Activated CD4-positive, alpha-beta T cell treated with anti-CD3 and anti-CD28 coated beads for 24 hours (primary cell): ENCODE data around the gene DCP2.
A peak's percentile ranks its signal among the peaks of the same experiment; 100 is the strongest.

ENCODE experiments used
- DNase-seq, 2 donors: peaks; one replicate each; pipeline ENCODE4 v3.0.0-alpha.2; 2020; ENCODE audit warnings: low read depth in 2 of 2

The DCP2 gene

DNA sequence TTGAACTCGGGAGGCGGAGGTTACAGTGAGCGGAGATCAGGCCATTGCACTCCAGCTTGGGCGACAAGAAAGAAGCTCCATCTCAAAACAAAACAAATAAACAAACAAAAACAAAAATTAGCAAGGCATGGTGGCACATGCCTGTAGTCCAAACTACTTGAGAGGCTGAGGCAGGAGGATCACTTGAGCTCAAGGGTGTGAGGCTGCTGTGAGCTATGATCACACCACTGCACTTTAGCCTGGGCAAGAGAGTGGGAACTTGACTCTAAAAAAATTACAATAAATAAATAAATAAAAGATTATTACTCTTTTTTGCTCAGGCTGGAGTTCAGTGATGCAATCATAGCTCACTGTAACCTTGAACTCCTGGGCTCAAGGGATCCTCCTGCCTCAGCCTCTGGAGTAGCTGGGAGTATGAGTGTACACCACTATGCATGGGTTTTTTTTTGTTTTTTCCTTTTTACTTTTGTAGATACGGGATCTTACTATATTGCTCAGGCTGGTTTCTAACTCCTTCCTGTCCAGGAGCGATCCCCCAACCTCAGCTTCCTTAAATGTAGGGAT is 9.0 kb upstream of the DCP2 start:
- DNase-seq: no peak

DNA sequence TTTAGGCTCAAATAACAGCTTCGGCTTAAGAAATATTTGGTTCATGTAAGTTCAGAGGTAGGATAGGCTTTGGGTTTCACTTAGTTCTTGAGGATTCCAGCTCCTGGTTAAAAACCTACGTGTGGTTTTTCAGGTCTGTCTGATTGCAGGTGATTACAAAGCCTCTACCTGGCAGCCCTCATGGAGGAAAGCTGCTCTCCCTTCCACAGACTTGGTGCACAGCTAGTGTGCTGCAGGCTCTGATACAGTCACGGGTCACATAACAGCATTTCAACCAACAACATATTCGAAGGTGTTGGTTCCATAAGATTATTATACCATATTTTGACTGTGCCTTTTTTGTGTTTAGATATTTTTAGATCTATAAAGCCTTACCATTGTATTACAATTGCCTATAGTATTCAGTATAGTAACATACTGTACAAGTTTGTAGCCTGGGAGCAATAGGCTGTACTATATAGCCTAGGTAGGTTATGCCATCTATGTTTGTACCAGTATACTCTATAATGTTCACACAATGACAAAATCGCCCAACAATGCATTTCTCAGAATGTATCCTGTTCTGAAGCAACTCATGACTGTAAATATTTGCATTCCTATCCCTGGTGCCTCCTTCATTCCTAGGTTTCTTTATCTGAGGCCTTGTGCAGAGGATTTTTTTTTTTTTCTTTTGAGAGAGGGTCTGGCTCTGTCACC is 8.0 kb upstream of the DCP2 start:
- no peak for DNase-seq

DNA sequence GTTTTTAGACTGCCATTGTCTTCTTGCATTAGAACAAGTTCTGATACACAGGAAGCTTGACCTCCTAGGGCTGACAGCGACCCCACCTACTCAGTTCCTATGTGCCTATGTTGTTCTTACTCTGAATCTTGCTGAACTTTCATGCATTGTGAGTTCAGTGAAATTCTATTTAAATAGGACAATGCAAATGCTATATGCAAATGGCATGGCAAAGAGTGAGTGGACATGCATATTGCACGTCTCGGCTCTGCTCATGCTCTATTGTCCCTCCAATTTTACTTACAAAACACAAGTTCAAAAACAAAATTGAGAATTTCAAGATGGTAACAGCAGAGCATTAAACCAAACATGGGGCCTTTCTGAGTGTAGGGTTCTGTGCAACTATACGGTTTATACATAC is 5.3 kb upstream of the DCP2 start:
- DNase-seq: no peak

DNA sequence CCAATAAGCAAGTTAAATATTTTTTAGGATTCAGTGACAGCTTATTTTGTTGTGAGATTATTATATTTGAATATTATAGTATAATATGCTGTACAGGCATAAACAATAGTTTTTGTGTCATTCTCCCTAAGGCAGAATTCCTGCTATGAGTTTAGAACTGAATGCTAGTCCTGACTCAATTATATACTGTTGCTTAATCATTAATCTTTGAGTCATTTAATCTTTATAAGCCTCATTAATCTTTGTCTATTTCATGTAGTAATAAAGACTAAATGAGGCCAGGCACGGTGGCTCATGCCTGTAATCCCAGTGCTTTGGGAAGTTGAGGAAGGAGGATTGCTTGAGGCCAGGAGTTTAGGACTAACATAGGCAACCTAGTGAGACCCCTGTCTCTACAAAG is 3.6 kb upstream of the DCP2 start:
- no peak for DNase-seq

DNA sequence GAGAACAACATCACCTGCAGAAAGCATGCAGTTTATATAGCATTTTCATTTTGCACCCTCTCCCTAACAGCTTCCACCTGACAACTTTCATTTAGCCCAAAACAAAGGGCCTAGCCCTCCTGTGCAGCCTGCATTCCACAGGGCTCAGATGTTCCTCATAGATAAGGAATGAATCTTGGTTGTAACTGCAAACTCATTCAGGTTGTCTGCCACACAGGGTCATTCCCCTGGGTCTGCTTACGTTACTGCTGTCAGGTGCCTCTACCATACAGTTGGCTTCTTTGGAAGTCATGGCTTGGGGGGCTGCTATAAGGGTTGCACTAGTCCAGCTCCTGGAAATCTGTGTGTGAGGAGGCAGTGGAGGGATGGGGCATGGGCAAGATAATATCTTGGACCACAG is 2.7 kb upstream of the DCP2 start:
- DNase-seq: no peak

DNA sequence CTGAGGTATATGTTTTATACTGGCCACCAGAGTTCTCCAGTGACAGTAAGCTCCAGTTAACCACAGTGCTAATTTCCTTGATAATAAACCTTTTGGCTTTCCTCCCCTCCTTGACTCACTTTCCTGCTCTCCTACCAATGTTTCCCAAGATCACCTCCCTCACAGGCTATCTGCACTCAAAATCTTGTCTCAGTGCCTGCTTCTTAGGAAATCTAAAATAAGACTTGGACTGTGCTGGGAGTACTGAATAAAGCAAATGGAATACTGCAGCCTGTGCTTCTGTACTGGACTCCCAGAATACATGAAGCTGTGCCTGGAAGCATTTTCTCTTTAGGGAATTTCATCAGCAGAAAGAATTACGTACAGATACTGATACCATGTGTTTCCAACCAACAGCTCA is 1.7 kb upstream of the DCP2 start:
- DNase-seq: no peak

DNA sequence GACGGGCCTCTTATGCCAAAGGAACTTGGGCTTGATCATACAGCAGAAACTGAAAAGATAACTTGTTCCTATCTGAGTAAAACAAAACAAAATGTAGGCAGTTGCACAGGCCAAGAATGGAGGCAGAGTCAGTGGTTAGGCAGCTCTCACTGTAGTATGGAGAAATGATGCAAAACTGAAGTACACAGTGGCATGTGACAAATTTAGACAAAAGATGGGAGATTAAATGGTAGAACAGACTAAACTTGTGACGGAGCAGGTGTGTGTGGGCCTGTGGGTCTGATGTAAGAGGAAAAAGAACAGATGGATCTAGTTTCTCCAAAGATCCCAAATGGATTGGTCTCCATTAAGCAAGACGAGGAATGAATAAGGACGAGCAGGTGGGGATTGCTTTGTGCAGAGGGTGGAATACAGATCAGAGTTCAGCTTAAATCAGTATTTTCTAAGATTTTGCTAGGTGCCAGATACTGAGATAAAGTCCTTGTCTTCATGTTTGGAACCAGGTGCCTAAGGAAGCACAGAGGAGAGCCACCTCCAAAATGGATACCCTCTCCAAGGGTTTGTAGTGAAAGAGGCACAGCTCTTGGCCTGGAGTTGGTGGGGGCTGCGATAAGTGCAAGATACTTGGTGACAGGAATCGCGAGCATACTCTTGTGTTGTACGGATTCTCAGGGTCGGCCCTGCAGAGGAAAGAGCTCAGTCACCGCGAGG is 722 bp upstream of the DCP2 start:
- no peak for DNase-seq

DNA sequence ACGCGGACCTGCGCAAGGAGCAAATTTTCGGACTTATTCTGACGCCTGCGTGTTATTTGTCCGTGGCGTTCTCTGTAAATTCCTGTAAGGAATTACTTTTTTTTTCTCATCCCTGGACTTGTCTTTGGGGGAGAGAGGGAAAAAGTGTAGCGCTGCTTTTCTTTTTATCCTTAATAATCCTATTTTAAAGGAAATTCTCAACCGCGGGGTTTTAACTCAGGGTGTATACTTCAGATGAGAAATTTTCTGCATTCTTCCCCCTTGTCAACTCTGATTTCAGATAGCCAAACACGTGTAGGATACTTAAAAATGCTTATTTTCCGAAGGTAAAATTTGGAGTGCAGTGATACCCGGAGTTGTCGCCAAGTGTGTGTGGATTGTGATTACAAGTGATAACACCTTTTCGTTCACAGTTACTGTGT is 853 bp downstream of the DCP2 start:
- DNase-seq: no peak

DNA sequence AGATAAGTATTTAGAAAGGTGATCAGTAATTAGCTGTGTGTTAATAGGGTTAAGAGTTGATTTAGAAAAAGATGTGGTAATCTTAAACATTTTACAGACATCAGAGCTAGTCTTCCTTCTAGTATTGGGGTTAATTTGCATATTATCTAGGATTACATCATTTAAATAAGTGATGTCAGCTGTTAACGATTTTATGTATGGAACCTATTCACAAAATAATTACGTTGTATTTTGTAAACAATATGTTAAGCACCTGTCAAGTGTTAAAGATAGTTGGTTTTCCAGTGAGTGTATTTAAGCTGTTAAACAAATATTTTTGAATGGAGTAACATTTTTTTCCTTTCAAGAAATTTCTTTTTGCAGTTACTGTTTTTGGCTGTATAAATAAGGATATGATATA is 2.2 kb downstream of the DCP2 start:
- DNase-seq: no peak

DNA sequence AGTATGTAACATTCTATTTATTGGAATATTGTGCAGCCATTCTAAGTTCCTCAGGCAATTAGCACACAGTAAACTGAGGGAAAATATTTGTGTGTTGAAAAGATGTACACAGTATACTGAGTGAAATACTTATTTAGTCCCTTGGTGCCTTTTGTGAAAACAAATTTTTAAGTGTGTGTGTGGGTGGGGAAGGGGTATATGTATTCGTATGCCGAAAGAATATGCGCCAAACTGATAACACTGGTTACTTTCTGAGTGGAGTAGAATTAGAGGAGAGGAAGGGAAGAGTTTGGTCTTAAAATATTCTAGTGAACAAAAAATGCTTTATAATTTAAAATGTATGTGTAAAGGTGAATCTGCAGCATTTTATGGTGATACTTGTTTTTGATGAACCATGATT is 3.1 kb downstream of the DCP2 start:
- no peak for DNase-seq

DNA sequence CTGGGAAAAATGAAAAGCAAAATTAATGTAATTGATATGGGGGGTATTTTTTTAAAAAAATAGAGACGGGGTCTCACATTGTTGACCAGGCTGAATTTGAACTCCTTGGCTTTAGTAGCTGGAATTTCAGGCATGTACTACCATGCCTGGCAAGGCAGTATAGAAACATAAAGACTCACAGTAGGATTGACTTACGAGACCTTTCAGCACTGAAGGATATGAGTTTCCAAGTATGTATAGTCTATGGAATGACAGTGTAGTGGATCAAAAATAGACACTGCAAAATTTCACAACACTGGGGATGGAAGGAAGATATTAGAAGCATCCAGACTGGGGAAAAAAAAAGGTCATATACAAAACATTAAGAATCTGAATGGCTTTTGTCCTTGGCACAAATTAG is 6.8 kb downstream of the DCP2 start:
- DNase-seq: no peak

DNA sequence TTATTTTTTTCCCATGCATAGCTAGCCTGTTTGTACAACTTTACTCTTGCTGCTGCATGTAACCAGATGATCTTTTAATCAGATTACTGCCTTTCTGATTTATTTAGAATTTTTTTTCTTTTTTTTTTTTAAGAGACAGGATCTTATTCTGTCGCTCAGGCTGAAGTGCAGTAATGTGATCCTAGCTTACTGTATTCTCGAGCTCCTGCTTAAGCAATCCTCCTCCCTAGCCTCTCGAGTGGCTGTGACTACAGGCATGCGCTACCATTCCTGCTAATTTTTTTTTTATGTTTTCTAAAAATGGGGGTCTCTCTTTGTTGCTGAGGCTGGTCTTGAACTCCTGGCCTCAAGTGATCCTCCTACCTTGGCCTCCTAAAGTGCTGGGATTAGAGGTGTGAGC is 9.6 kb downstream of the DCP2 start:
- DNase-seq: no peak

DNA sequence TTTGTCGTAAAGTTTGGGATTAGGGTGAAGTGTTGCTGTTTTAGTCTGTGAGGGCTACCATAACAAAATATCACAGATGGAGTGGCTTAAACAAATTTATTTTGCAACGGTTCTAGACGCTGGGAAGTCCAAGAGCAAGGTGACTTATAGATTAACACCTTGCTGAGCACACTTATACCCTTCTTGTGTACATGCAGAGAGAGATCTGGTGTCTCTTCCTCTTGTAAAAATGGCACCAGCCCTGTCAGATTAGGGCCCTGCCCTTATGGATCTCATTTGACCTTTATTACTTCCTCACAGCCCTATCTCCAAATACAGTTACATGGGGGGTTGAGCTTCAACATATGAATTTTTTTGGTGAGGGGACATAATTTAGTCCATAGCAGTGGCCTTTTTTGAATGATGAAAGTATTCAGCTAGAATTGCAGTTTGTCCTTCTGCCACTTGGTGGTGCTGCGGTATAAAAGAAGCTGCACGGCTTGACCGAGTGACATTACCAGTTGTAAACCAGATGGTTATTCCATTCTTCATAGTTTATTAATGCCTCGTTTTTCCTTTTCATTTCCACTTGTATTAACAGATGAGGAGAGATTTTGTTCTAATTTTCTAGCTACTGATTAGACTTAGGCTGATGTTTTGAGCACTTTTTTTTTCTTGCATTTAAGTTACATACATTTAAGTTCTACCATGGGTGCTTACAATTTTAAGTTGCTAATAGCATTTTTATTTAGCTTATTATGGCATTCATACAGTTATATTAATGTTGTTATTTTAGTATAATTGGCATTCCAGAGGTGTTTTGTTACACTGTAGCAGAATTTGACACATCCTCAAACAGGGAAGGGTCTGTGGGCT is 19.4 kb downstream of the DCP2 start:
- peak; percentile 67 to 72 for DNase-seq

DNA sequence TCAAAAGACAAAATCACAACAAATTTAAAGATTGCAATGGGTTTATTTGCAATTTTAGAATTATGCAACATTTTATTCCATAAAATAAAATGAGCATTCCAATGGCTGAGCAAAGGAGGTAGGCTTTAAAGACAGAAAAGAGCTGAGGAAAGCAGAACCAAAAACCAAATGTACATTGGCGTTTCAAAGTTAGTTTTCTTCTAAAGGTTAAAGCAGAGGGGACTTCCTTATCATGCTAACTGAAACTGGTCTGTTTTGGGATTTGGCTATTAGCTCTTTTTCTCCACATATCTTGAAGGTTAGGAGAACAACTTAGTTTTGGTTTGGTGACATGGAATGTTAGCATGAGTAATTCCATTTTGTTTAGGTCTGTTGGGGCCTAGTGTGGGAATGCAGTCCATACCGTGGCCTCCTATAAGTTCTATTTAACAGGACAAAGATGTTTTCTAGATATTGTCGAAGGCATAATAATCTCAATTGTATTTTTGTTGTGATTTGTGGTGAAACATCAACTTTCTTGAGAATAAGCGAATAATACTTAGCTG is 20.3 kb downstream of the DCP2 start:
- no peak for DNase-seq

DNA sequence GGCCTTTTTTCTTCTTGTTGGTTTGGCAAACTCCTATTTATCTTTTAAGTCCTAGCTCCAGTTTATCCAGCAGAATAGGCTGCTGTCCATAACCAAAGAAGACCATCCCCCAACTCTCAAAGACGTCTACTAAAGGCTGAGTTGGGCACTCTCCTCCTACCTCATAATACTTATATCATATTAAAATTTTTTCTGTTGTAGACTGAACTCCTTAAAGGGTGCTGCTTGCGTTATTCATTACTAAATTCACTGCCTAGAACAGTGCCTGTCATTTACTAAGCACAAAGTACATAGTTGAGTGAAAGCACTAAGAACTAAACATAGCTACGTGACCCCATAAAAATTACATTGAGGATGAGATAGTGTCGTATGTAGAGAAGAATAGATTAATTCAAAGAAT is 21.7 kb downstream of the DCP2 start:
- DNase-seq: no peak

DNA sequence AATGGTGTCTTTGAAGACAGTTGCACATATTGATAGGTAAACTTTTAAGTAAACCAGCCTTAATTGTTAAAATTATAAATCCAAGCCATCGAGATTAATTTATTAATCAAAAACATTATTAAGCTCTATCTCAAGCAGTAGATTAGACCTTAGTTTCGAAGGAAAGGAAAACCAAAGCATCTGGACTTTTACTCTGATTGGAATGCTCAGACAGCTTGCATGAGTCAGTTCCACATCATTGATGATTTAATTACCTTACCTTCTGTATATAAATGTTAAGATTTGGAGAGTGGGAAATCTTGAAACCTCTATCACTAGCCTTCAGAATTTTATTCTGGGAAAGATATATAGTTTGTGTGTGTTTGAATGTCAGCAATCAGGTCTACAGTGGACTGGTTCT is 23.9 kb downstream of the DCP2 start:
- DNase-seq: no peak

DNA sequence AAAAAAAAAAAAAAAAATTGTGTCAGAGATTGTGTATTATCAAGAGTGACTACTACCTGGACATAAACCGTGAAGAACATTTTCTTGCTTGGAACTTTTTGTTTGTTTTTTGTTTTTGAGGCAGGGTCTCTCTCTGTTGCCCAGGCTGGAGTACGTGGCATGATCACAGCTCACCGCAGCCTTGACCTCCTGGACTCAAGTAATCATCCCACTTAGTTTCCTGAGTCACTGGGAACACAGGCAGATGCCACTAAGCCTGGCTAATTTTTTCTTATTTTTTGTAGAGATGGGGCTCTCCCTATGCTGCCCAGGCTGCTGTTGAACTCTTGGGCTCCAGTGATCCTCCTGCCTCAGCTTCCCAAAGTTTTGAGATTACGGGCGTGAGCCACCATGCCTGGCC is 25.8 kb downstream of the DCP2 start:
- DNase-seq: no peak

DNA sequence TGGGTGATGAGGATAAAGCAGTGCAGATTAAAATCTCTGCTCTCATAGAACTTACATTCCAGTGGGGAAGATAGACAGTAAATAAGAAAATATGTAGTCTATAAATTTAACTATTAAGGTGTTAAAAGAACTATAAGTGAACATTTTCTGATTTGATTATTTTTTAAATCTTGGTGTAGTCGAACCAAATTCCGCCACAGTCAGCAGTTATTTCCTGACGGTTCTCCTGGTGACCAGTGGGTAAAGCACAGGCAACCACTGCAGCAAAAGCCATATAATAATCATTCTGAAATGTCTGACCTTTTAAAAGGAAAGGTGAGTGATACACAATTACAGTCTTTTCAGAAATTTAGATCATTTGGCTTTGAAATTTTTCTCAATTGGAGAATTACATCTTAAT is 27.2 kb downstream of the DCP2 start:
- no peak for DNase-seq

DNA sequence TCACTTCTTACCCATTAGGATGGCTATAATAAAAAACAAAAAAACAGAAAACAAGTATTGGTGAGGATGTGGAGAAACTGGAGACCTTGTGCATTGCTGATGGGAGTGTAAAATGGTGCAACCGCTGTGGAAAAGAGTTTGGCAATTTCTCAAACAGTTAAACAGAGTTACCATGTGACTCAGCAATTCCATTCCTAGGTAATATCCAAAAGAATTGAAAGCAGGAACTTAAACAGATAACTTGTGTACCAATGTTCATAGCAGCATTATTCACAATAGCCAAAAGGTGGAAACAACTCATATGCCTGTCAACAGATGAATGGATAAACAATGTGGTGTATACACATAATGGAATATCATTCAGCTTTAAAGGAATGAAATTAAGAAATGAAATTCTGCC is 28.9 kb downstream of the DCP2 start:
- DNase-seq: no peak

DNA sequence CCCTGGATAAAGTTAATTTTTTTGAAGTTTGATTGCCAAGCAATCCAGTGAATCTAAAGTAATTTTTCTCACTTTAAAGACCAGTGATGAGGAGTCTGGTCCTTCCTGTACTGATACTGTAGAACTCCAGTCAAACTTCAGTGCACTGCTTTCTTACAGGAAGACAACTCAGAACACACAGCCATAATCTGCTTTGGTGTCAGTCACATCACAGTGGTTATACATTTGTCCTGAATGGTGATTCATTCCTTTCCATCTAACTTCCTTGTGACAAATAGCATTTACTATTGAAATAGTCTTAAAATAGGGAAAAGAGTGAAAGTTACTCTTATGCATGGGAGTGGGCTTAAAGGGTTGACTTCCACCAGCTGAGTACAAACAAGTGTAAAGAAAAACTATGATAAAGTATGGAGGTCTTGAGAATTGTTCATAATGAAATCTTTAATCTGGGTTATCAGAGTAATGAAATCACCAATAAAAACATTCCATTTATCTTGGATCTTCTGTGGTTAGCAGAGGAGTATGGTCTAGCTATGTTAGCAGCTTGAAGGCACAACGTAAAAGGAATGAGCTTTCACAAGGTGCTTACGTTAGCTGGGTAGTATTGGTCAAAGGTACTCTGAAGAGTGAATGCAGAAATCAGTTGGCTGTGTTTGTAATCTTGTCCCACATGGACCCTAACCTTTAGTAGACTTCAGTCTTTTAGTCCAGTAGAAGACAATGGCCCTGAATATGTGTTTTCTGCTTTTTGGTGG is 41.5 kb downstream of the DCP2 start:
- no peak for DNase-seq

DNA sequence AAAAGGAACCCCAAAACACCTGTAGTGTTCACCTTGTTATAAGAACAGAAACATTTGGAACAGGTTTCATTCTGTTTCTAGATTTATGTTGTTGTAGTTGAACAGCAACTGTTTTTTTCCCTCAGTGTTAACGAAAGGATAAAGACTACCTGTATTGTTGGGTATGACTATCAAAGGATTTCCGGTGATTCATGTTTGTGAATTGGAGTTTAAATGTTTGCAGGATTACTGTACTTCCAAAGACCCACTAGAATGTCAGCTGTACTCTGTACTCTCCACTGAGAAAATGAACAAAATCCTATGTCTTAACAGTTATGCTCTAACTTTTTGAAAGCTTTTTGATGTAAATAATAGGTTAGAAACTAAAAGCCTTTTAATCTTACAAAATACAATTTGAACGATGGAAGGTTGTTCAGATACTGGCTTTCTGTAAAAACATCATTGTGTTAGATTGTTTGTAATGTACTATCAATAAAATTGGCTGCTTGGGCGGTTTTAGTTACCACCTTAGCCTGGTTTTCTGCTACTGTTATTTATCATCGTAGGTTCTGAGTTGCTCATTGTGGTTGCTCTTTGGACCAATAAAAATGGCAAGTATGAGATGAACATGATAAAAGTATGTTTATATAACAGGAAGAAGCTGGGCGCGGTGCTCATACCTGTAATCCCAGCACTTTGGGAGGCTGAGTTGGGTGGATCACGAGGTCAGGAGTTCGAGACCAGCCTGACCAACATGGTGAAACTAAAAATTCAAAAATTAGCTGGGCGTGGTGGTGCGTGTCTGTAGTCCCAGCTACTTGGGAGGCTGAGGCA is 44.1 kb downstream of the DCP2 start:
- DNase-seq: no peak
